Measurements from ENCODE around the gene IRF7.

The IRF7 gene

DNA sequence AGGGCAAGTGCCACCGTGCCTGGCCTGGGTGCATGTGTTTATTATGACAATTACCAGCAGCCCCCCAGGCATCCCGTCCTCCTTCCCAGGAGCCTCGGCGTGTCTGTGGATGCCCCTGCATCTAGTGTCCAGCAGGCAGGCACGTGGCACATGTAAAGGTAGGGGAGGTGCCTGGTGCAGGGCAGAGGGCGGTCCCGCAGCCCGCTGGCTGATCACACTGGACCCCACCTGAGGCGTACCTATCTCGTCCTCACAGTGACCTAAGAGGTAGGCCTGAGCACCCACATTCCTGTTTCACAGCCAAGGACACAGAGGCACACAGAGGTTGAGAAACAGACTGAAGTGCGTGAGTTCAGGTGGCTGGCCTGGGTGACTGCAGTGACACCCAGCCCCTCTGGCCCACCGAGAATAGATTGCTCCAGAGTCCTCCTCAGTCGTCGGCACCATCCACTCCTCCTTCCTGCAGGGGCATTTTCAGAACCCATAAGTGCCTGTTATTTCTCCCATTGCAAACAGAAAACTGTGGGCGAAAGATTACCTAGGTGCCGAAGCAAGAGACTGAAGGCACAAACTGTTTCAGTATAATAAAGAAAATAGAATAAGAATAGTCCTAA lies 42.5 kb downstream of the IRF7 start:
- TF ChIP-seq, protein P1, sequence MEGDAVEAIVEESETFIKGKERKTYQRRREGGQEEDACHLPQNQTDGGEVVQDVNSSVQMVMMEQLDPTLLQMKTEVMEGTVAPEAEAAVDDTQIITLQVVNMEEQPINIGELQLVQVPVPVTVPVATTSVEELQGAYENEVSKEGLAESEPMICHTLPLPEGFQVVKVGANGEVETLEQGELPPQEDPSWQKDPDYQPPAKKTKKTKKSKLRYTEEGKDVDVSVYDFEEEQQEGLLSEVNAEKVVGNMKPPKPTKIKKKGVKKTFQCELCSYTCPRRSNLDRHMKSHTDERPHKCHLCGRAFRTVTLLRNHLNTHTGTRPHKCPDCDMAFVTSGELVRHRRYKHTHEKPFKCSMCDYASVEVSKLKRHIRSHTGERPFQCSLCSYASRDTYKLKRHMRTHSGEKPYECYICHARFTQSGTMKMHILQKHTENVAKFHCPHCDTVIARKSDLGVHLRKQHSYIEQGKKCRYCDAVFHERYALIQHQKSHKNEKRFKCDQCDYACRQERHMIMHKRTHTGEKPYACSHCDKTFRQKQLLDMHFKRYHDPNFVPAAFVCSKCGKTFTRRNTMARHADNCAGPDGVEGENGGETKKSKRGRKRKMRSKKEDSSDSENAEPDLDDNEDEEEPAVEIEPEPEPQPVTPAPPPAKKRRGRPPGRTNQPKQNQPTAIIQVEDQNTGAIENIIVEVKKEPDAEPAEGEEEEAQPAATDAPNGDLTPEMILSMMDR (IDR thresholded peaks at IDR 0.05; ENCODE audit: borderline replicate concordance, insufficient read depth, low read depth, low read length), result no peak
- no peak overlapping the region for H3K4me3 ChIP-seq (ENCODE audit: low read depth, low read length)

DNA sequence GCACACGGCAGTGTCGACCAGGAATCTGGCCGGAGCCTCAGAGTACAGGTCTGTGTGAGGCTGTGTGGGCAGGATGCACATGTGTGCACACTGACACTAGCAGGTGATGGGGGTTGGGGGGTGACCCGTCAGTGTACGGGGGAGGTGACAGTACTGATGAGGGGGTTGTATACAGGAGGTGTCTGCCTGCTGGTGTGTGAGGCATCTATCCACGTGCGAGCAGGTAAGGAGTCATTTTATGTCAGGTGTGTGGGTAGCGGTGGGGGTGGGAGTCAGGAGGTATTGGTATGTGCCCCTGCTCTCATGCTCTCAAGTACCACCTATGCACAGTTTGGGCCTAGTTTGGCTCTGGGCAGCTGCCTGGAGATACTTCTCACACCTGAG lies 44.0 kb downstream of the IRF7 start:
- TF ChIP-seq, protein P1 (IDR thresholded peaks at IDR 0.05; ENCODE audit: borderline replicate concordance, insufficient read depth, low read depth, low read length), result no peak
- H3K4me3 ChIP-seq (ENCODE audit: low read depth, low read length), result no peak overlapping the region

DNA sequence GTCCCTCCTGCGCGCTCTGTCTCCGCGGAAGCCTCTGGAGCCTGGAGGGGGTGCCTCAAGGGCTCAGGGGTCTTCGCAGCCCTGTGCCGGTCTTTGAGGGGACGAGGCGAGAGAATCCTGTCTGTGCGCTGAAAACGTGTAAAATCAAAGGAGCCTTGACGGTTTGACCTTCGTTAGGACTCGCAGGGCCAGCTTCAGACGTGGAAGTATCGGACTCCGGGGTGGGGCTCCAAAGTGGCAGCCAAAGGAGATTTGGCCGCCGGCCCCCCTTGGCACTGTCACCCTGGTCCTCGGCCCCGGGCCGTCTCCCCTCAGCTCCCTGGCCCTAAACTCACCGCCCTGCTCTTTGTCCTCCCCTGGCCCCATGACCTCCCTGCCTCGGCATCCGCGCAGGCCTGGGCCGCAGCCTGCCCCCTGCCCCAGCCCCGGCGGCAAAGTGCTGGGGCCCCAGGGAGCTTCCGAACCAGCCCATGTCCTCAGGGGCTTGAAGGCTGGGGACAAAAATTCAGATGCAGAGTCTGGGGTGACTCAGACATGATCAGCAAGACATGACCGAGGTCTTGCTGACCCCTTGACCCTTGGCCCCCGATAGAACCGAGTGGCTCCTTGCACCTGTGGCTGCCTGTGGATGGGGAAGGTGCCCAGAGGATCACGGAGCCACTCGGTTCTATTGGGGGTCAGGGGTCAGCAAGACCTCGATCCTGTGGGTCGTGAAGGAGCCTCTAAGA lies 46.4 kb downstream of the IRF7 start:
- TF ChIP-seq, protein P1 (IDR thresholded peaks at IDR 0.05; ENCODE audit: borderline replicate concordance, insufficient read depth, low read depth, low read length), result no peak
- peak overlapping the region; percentile 69 for H3K4me3 ChIP-seq (ENCODE audit: low read depth, low read length)

DNA sequence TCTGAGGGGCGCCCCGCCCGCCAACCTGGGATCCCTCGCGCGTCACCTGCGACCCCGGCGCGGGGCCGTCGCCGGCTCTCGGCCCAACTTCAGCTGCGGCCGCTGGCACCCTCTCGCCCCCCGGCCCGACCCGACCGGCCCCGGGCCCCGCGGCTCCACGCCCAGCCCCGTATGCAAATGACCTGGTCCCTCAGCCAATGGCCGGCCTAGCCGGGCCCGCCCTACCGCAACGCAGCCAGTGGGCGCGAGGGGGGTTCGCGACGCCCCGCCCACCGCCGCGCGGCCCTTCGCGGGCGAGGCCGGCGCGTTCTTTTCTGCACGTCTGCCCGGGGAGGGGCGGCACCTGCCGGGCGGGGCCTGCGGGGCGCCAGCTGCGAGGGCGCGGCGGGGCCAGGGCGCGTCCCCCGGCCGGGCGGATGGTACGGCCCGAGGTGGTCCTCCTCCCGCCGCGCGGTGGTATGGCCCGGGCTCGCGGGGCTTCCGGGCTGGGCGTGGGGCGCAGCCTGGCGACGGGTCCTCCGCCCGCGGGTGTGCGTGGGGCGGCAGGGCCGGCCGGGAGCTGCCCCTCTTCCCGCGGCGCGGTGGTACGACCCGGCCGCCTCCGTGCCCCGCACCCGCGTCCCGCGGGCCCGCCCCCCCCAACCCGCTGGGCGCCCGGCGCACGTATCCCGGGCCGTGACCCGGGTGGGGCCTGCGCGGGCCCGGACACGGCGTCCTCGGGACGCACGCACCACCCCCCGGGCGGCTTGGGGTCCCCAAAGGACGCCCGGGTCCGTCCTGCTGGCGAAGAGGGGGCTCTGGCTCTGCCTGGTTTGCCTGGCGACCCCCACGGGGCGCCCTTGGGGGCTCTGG lies 47.2 kb downstream of the IRF7 start:
- H3K4me3 ChIP-seq (ENCODE audit: low read depth, low read length), result peak overlapping the region; percentile 69
- TF ChIP-seq, protein P1 (IDR thresholded peaks at IDR 0.05; ENCODE audit: borderline replicate concordance, insufficient read depth, low read depth, low read length), result no peak

DNA sequence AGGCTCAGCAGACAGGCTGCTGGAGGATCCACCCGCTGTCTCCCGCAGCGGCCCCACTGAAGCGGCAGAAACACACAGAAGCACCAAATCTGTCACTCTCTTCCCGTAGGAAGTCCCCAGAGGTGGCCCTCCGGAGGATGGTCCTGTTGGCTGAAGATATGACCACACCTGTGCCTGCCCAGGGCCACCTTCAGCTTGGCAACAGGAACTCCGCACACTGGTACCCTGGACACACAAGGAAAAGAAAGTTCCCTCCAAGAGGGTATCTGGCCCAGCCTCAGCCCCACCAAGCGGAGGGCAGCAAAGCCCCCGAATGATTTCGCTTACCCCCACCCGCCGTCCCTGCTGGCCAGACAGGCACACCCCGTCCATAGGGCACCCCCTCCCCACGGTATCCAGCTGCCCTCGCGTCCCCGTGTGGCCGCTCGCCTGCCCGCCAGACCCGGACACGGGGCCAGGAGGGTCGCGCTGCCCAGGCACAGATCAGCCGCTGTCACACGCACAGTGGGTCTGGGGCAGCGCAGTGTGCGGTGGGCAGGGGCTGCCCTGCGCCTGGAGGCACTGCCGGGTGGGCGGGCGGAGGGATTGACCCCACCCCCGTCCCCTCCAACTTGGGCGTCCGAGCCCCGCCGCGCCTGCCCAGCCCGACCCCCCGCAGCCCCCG lies 48.0 kb downstream of the IRF7 start:
- peak overlapping the region; percentile 69 for H3K4me3 ChIP-seq (ENCODE audit: low read depth, low read length)
- TF ChIP-seq, protein P1 (IDR thresholded peaks at IDR 0.05; ENCODE audit: borderline replicate concordance, insufficient read depth, low read depth, low read length), result no peak

DNA sequence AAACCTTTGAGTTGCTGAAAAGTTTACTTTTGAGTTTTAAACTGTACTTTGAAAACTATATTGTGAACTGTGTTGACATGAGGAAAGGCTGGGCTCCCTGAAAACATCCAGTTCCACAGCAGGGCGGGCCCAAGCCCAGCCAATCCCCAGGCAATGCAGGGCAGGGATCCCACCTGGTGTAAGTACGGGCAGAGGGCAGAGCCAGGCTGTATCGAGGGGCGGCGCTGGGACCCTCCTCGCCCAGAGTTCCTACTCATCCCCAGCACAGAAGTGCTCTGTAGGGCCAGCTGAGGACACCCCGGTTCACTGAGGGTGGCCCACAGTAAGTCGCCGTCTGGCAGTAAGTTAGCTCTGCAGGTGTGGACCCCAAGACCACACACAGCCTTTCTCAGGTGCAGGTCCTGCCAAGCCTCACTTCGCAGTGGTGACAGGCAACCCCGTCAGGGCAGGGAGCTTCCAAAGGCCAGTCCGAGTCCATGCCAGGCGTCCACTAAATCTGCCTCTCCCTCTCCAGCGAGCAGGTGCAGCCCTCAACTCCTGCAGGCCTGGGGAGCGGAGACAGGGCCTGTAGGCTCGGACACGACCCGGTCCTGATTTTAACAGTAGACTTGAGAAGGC lies 48.6 kb downstream of the IRF7 start:
- TF ChIP-seq, protein P1 (IDR thresholded peaks at IDR 0.05; ENCODE audit: borderline replicate concordance, insufficient read depth, low read depth, low read length), result no peak
- peak overlapping the region; percentile 69 for H3K4me3 ChIP-seq (ENCODE audit: low read depth, low read length)

Data from GM12875 (cell line).